ENCODE results near the gene AGBL4. TPM values are rescaled to one million over a fixed set of nuclear protein-coding genes. Genes with fewer than 3 reads are reported as not detected.
"Not testable (repeated sequence)": the region's sequence is repeated elsewhere in the genome, so short reads cannot be mapped to it uniquely, and the experiment has no call there.

Gene AGBL4
- polyA plus RNA-seq, 5 donors: 0.65 to 1.4 (median 1.1) TPM

DNA sequence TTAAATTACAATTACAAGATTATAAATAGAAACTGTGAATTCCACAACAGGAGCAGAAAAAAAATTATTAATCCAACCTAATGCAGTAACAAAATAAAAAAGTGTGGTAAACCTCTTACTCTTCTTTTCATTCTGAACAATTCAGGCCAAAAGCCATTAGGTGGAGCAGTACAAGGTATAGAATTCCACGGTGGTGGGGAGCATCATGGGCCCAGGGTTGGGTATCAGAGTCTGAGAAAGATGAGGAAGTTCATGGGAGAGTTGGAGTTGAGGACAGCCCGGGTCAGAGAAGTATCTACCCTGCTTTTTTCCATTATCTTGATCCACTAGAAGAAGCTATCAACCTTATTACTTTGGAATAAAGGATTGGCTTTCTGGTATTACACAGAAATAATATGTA lies 586.9 kb downstream of the AGBL4 start:
- no peak for DNase-seq

DNA sequence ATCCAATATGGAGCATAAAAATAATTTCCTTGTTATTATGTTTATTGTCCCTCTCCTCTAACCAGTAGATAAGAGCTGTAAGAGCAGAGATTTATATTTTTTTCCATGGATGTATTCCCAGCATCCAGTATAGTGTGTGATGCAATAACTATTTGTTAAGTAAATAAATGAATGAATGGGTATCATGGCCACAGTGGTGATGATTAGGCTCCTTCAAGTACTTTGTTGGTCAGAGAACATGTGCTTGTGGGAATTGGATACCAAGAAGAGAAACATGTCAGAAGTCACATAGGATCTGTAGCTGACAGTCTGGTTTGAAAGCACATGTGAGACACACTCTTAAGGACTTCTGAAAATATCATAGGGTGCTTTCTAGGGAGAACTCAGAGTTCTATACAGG lies 588.5 kb downstream of the AGBL4 start:
- no peak for DNase-seq

DNA sequence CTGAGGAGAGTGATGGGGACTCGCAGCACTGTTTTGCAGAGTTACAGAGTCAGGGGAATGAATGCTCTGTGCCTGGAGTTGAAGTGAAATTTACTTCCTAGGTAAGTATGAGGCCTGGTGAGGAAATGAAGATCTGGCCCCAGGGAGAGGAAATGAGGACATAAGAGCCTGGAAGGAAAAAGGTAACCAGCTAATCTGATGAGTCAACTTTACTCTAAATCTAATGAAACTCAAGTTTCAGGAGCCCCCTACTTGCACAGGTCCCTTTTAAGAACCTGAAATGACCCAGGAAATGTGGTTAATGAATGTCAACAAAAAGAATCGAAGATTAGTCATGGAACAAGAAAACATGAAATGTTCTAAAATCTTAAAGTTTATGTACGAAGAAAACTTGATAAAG lies 599.0 kb downstream of the AGBL4 start:
- no peak for DNase-seq

DNA sequence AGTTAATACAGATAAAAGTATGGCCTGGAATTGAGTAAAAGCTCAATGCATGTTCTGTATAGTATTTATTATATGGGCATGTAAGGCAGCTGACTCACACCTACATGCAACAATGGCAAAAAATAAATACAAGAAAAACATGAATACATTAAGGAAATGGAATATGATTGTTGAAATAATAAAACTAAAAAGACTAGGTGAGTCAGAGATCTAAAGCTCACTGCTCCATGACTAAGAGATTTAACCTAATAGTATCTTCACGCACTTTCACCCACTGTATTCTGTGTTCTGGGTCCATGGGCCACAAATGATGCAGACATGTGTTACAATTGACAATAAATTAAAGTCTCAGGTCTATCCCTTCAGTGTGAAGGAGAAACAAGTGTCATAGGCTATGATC lies 607.0 kb downstream of the AGBL4 start:
- DNase-seq: no peak

DNA sequence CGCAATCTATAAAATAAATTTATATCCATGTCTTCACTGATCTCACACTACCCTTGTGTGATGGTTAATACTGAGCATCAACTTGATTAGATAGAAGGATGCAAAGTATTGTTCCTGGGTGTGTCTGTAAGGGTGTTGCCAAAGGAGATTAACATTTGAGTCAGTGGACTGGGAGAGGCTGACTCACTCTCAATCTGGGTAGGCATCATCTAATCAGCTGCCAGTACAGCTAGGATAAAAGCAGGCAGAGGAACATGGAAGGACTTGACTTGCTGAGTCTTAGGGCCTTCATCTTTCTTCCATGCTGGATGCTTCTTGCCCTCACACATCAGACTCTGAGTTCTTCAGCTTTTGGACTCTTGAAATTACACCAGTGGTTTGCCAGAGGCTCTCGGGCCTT lies 615.4 kb downstream of the AGBL4 start:
- DNase-seq: no peak

DNA sequence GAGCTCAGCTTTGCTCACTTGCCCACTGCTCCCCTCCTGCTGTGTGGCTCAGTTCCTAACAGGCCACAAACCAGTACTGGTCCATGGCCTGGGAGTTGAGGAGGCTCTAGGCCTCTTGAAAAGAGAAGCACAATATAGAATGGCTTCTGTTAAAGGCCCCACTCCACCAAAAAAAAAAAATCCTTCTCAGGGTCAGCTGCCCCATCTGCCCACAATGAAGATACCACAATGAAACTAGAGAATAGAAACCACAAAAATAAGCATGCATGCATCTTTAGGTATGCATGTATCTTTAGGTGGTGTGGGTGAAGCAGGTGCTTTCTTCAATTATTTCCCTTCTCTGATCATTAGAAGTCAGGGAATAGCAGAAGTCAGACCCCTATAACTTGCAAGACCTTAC lies 626.7 kb downstream of the AGBL4 start:
- no peak for DNase-seq

DNA sequence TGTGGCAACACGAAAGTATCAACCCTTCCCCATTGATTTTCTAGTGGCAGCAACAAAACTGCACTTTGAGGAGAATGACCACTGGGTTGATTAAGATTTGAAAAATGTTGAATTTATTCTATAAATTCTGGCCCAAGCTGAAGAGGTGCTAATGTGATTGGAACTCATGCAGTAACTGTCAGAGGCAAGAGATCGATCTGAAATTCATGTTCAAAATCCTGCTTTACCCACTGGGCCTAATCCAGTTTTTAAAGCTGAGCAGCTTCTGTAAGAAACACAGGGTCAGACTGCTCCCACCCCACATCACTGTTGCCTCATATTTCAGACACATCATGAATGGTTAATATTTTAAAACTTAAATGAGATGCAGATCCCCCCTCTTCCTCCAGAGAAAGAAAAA lies 629.6 kb downstream of the AGBL4 start:
- DNase-seq: no peak

DNA sequence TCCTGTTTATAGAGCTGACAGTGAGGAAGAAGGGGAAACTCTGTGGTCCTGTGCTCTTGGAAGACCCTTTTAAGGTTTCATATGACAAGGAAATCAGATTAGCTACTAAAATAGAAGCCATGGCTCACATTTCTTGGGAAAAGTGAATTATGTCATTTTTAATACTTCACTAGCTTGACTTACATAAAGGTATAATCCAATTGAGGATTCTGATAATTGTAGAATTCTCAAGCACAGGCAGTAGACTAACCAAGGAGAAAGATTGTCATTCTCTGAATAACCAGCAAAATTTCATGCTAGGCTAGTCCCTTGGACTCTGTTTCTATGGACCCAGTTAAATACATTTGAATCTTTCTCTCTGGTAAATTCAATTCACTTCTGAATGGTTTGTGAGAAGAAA lies 634.1 kb downstream of the AGBL4 start:
- no peak for DNase-seq

DNA sequence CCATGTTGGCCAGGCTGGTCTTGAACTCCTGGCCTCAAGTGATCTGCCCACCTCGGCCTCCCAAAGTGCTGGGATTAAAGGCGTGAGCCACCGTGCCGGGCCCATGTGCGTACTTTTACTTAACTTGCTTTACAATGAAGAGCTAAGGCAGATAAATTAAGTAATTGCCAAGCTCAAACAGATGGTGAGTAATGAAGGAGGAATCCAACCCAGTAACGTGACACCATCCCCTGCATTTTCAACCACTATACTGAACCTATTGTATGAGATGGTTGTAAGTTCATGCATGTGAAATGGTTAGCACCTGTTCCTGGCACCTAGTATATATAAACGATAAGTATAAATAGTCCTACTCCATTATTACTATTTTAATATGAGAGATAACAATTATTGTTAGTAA lies 659.1 kb downstream of the AGBL4 start:
- DNase-seq: no peak

DNA sequence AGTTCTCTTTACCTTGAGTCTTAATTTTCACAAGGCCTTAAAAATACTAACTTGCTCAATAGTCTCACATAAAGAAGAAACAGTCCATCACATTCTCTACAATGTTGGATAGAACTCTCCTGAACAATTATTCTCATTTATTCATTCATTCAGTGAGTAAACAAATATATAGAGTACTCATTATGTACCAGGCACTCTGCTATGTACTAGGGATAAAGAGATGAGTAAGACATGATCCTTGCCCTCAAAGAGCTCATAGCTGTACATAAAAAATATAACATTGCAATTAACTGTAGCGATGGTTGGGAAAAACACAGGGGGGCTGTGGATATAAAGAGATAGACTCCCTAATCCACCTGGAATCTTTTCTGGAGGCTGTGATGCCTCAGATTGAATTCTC lies 660.1 kb downstream of the AGBL4 start:
- DNase-seq: no peak

DNA sequence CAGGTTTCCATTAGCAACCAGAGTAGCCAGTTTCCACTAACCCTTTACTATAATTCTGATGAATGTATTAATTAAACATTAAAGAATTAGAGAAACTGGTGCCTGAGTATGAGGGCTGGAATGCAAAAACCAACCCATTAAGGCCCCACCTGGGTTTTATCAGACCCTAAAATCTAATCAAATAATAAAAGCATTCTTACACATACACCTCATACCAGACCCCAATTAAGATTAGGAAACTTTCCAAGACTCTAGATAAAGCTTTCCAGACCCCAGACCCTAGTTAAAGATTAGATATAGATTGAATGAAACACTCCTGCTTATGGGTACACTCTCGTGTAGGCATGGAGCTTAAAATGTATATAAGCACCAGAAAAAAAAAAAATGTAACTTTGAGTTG lies 665.7 kb downstream of the AGBL4 start:
- no peak for DNase-seq

DNA sequence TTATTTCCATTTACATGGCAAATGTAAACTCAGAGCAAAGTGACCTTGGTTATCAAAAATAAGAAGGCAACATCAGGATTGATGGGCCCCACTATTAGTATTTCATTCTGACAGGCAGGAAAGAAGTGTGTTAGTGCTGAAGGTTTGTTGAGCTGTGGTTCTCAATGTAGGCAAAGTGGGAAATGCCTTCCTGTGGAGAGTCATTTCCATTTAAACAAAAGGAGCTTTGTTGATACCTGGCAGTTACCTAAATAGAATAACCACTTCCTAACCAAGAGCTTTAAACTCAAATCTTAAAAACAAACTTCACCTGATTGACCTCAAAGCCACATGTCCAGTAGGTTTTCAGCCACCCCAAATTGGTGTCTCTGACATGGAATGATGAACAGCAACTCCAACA lies 667.2 kb downstream of the AGBL4 start:
- no peak for DNase-seq

DNA sequence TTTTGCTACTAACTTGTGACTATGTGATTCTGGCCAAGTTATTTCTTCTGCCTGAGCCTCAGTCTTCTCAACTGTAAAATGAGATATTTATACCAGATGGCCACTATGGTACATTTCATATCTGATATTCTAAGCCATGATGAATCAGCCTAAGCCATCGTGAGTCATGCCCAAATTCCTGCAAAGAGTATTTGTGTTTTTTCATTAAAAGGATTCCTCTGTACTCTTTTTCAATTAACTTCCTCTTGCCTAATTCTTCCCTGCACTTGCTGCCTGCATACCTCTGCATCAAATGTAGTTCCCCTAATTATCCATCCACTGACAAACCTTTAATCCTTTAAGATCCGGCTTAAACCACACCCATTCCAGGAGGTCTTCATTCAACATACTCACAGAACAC lies 672.0 kb downstream of the AGBL4 start:
- no peak for DNase-seq

DNA sequence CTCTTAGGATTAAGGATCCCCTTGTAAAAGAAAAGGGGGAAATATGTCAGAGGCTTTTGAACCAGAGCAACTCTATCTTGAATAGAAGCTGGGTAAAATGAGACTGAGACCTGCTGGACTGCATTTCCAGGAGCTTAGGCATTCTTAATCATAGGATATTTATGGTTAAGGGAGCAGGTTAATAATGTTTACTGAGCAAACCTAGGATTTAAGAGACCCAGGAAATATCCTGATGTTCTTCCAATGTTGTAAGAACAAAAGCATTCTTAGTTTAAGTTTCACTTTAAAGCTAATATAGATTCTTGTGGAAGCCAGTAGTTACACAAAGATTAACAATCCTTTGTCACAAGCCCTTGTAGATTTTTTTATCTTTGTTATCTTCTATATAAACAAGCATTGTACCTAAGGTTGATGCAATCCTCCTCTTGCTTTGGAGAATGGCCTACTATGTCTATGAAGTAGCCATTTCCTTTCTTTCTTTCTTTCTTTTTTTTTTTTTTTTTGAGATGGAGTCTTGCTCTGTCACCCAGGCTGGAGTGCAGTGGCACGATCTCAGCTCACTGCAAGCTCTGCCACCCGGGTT lies 676.9 kb downstream of the AGBL4 start:
- no peak for DNase-seq

DNA sequence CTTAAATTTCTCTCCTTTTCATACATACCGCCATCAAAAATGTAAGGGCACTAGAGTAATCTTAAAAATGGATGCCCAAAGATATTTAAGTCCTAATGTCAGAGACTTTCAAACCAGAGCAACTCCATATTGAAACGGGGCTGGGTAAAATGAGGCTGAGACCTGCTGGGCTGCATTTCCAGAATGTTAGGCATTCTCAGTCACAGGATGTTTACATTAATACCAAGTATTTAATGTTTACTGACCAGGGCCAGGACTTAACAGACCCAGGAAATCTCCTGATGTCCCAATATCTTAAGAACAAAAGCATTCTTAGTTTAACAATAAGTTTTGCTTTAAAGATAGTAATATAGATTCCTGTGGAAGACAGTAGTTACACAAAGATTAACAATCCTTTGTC lies 683.2 kb downstream of the AGBL4 start:
- DNase-seq: no peak

DNA sequence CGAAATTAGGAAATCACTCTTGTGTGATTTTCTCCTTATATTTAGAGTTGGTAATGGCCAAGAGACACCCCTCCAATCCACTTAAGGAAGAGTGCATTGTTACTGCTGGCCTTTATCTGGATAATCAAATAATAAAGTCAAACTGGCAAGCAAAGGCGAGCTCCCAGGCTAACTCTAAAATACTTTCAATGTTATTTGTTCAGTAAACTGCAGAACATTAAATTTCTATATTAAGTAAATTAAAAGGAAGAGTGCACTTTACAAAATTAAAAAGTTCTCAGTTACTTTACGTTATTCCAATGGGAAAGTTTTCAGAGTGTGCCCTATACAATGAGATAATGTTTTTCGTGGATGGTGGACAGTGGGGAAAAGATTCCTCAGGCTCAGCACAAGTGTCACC lies 684.7 kb downstream of the AGBL4 start:
- DNase-seq: no peak

DNA sequence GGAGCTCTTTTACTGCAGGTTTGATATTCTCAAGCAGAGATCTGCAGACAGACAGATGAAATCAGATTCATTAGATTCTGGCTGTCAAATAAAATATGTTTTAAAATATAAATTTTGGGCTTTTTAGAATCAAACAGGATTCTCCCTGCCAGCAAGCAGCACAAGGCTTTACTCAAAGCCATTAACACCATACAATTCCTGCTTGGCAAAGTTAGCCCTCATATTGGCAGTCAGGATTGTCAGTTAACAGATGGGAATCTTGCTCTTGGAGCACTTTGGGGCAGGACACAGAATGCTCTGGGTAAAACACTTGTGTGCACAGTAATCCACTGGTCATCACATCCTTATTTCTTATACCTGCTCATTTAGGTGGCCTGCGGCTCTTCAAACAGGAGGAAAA lies 686.5 kb downstream of the AGBL4 start:
- no peak for DNase-seq

DNA sequence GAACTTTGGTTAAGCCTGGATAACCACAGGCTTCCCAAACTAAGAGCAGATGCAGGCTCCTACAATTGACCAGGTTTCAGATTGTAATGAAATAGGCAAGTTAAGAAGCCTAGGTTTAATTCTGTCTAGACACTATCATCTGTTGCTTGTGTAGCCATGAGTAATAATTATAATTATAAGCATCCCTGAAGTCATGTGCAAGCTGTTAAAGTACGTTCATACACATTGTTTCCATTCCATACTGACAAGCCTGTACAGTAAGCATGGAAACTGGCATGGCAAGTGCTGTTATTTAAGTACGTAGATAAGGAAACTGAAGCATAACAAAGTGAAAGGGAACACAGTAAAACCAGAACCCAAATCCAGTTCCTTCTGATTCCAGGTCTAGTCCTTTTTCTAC lies 689.8 kb downstream of the AGBL4 start:
- no peak for DNase-seq

DNA sequence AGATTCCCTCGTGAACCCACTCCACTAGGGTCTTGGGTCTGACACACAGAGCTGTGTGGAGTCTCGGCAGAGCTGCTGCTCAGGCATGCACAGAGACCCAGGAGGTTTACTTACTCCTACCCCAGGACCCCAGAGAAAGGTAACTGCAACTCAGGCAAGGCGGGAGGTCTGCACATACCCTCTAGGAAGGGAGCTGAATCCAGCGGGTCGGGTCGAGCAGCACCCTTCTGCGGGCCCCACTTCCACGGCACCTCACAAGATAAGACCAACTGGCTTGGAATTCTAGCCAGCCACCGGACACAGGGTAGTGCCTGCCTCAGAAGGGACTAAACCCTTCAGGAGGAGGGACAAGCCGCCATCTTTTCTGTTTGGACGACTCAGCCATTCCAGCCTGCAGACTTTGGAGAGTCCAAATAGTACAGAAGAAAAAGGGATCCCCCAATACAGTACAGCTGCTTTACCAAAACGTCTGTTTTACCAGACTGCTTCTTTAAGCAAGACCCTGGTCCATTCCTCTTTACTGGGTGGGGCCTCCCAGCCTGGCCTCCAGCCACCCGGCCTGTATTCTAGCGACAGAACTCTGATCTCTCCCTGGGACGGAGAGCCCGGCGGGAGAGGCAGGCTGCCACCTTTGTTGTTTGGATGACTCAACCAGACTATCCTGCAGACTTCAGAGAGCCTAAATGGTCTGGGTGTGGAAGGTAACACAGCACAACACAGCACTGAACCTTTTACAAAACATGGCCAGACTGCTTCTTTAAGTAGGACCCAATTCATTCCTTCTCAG lies 692.5 kb downstream of the AGBL4 start:
- no peak for DNase-seq

DNA sequence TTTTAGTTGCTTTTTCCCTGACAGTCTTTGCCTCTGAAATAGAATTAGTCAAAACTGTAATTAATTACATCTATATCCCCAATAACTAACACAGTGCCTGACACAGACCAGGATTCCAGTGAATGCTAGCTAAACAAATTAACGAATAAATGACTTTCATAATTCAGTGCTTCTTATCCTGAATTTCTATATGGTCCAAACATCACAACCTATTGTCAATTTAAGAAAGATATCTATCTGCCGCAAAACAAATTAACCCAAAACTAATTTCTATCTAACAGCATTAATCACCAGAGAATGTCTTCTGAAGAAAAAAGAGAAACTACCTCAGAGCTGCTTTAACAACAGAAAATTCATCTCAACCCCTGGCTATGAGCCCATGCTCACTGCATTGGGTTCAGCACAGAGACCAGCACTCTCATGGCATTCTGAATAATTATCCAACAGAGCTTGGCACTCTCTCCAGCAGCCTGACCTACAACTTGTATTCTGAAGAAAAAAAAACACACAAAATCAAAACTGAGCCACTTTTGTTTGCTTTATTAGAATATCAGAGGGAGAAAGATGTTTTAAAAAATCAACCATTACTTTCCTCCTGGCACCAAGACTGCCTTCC lies 699.7 kb downstream of the AGBL4 start:
- DNase-seq: no peak

DNA sequence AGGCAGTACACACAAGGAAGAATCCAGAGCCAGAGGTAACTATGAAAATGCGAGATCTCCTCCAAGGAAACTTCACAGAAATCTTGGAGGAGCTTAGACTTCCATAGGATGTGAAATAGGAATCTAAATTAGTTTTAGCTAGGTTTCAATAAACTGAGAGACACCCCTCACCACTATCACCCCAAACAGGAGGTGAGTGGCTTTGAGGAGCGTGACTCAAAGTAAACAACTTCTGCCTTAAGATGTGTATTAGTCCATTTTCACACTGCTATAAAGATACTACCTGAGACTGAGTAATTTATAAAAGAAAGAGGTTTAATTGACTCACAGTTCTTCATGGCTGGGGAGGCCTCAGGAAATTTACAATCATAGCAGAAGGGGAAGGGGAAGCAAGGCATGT lies 703.3 kb downstream of the AGBL4 start:
- not testable (repeated sequence) for DNase-seq

DNA sequence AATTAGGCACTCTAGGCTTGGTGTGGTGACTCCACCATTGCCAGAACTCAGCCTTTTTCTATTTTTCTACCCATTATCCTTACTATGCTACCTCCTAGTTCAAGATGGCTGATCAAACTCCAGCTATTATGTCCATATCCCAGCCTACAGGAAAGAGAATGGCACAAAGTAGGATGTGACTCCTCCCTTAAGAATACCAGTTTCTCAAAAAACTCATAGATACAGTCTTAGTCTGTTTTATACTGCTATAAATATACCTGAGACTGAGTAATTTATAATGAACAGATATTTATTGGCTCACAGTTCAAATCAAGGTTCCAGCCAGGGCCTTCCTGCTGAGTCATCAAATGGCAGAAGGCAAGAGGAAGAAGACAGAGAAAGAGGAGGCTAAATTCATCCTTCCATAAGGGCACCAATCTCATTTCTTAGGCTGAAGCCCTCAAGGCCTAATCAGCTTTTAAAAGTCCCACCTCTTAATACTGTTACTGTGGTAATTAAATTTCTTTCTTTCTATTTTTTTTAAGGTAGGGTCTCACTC lies 704.3 kb downstream of the AGBL4 start:
- no peak for DNase-seq

DNA sequence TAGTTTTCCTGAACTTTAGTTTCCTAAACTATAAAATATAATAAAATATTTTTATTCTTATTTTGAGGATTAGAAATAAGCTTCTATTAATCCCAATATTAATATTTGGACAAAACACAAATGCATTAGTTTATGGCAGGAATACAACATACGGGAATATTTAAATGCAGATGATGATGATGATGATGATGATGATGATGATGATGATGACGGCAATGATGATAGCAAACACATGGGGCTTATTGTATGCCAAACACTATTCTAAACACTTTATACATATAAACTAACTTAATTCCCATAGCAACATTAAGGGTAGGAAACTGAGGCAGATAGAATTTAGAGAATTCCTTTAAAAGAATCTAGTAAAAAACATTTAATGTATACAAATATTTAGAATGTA lies 705.5 kb downstream of the AGBL4 start:
- peak in 1 of 2 donors; percentile 19 for DNase-seq
